Stimulated activated CD4-positive, alpha-beta T cell treated with anti-CD3 and anti-CD28 coated beads, Interleukin-1b, Interleukin-23, amount 100 ng/mL, for 1 hour (primary cell): ENCODE measurements around the gene PERCC1.

Experiments used
- DNase-seq, 2 donors: peaks; one replicate each; pipeline ENCODE4 v3.0.0-alpha.2; 2020; ENCODE audit warnings: low read depth in 2 of 2

The PERCC1 gene

DNA sequence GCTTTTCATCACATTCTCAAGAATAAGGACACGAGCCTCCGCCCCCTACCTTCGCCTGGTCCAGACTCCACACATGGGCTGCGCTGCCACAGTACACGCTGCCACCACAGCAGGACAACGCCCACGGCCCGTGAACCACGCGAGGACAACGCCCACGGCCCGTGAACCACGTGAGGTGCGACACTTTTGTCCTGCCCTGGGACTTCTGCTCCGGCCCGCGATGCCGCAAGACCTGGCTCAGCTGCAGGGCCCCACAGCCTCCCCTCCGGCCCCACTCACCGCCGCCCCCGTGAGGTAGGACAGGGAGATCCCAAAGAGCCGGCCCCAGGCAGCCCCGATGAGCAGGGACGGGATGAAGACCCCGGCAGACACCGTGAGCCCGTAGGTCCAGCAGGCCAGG lies 19.3 kb downstream of the PERCC1 start:
- DNase-seq, result no peak

DNA sequence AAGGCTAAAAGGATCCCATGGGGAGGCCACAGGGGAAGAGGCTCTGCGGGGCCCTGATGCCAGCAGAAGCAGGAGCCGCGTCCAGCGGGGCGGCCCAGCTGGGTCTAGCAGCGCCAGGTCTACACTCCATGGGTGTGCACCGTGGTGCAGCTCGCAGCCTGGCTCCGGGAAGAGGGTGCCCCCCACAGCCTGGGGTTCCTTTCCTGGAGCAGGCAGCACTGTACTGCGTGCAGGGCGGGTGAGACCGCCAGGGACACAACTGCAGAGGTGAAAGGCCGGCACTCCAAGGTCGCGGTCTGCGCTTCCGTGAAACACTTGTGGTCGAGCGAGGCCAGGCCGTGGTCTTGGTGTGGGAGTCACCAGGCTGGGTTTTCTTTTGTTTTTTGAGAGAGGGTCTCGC lies 20.0 kb downstream of the PERCC1 start:
- DNase-seq, result no peak

DNA sequence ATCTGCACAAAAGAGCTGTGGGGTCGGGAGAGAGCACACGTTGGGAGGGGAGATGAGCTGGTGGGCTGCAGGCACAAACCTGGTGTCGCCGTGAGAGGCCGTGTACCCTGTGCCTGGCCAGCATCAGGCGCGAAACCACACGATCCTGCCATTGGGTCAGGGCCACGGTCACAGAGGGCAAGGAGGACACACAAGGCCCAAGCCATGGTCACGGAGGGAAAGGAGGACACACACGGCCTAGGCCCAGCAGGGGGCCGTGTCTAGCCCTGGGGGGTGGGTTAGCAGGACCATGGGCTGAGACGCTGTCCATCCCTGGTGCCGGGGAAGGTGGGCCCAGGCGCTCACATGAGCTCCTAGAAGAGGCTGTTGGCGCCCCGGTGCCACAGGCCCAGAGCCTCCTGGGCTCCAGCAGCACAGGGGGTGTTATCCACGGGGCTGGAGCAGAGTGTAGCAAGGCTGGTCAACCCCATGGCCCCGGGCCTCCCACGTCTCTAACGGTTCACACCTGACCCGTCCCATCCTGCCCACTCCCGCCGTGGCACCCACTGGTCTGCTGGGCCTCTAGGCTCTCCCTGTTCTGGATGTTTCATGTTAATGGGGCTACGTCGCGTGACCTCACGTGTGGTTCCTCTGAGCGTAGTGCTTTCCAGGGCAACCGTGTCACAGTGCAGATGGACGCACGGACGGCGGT lies 21.0 kb downstream of the PERCC1 start:
- DNase-seq, result no peak

DNA sequence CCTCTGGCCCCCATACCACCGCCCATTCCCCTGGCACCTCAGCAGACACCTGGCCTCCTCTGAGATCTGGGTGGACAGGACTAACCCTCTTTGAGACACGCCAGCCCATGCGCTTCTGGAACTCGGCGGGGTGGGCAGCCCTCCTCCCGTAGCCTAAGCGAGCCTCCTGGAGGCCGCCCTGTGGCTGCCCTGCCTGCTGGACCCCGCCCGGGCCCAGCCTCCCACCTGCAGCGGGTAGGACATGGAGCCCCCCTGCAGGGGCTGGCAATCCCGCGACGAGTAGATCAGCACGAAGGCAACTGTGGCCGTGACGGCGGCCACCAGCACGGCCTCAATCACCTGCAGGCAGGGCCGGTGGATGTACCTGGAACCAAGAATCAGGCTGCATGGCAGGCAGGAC lies 21.7 kb downstream of the PERCC1 start:
- no peak for DNase-seq

DNA sequence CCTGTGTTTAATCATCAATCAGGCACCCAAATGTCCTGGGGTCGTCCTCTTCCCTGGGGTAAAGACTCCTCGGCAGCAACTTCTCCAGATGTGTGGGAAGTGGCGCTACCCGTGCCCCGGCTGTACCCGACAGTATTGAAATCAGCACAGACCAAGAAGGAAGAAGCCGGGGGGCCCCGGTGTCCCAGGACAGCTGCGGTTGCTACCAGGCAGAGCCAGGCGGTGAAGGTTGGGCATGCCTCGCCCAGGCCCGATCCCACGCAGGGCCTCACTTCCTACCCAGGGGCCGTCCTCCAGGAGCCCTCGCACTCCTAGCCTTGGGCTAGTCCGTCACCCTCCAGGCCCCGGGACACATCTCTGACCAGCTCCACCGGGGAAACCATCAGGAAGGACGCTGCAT lies 22.4 kb downstream of the PERCC1 start:
- no peak for DNase-seq

DNA sequence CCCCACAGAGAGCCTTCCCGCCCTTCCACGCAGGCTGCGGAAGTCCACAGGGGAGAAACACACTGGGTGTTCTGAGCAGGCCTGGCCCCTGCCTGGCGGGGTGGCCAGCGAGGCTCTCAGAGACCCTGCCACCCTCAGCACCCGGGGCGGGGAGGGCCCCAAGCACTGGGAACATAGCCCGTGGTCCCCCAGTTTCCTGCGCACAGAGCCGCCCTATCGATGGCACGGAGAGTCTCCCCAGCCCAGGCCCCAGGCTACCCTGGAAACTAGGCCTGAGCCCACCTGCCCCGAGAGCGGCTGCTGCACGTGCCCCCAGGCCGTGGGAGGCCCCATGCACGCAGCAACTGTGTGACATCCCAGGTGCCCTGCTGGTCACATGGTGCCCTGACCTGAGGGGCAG lies 23.7 kb downstream of the PERCC1 start:
- DNase-seq, result no peak

DNA sequence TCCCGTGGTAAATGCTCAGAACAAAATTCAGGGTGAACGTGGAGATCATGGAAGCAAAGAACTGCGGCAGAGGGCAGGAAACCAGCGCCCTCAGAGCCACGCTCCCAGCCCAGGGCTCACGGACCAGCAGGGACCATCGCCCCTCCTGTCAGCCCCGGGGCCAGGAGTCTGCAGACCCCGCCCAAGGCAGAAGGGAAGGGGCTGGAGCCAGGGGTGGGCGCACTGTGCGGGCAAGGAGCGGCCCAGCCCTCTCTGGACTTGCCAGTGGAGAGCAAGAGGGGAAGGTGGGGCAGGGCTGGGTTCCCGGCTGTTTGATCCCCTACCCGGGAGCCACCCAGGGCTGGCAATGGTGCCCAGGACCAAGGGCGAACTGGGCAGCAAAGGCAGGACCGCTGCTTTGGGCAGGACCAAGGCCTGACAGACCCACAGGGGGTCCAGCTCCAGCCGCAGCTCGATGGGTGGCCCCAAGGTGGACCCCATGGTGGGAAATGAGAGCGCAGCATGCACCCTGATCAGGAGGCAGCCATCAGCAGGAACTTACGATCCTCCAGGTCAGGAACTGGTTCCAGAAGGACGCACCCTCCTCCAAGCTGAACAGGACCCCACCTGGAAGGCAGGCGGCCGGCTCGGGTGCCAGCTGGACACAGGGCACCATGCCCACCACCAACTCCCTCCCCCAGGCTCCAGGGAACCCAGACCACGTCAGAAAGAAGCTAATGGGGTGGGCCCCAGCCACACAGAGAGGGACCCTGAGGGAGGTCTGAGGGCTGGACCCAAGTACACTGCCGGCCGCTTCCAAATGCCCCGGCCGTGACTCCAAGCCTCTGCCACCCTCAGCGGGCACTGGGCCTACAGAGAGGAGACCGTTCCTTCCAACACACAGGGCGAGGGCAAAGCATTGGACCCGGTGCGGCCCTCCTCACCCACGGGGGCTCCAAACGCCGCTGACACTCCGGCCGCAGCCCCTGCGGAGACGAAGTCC lies 24.6 kb downstream of the PERCC1 start:
- DNase-seq, result no peak

DNA sequence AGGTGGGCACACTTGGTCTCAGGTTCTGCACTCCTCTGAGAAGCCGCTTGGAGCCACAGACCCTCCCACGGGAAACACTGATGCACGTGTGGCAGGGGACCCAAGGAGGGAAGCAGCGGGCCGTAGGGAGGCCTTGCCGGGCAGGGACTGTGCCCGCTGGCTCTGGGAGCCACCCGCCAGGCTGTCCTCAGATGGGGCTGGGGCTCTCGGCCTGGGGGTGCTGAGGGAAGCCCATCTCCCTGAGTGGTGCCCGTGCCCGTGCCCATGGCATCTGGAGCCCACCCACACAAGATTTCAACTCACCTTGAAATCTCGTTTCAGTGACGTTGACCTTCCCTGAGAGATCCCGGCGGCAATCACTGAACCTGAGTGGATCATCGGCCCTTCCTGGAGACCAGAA lies 26.1 kb downstream of the PERCC1 start:
- DNase-seq, result no peak

DNA sequence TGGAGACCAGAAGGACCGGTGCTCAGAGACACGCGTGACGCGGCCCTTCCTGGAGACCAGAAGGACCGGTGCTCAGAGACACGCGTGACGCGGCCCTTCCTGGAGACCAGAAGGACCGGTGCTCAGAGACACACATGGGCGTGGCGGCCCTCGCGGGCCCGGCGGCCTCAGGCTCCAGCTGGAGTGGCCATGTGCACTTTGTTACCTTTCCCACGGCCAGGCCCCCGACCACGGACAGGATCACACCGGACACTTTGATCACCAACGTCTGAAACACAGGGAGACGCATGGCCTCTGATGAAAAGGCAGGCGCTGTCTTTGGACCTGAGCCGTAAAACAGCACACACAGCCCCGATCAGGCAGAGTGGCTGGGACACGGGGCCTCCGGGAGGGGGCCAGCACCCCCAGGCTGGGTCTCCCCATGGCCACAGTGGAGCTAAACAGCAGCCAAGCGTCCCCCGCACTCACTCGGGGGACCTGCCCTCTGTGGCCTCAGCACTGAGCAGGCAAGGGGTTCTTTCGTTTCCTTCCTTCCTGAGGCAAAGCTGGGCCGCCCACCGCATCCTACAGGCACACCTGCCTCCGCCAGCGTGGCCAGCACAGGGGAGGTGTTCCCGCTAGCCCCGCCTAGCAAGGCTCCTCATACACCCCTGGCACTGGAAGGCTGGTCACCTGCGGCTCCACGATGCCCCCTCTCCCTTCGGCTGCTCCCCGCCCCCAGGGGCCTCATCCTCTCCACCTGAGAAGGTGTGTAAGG lies 26.8 kb downstream of the PERCC1 start:
- DNase-seq, result no peak

DNA sequence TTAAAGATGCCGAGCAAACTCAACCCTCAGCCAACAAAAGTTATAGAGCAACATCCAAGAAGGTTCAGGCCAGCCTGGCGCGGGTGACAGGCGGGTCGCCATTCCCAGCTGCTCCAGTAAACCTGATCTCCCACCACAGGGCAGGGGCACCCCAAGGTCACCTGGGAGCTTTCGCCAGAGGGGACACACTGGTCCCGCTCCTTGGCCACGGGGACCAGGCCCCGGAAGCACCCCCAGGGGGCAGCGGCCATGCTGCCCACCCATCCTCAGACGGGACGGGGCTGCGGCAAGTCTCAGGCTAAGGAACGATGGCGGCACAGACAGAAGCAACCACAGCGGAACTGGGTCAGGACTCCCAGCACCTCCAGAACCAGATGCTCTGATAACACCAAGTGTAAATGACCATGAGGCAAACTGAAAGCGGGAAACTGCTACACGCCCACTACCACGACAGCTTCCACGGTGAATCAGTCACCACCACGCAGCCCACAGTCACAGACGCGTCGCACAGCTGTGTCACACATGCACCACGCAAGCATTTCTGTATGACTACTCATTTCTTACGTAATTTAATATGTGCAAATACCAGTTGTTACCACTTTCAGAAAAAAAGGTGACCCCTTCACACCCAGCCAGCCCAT lies 27.6 kb downstream of the PERCC1 start:
- no peak for DNase-seq

DNA sequence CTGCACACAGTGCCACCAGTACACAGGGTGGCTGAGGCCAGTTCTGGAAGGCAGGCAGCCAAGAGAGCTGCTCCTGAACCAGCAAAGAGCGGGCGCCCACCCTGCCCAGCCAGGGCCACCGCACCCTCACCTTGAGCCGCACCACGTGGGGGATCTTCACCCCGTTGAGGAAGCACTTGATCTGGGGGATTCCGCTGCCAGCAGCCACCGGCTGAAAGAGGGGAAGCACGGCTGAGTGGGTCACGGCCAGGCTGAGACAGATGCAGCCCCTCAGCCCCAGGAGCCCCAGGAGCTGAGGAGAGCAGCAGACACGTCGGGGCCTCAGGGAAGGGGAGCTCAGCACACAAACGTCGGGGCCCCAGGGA lies 28.1 kb downstream of the PERCC1 start:
- DNase-seq, result no peak

DNA sequence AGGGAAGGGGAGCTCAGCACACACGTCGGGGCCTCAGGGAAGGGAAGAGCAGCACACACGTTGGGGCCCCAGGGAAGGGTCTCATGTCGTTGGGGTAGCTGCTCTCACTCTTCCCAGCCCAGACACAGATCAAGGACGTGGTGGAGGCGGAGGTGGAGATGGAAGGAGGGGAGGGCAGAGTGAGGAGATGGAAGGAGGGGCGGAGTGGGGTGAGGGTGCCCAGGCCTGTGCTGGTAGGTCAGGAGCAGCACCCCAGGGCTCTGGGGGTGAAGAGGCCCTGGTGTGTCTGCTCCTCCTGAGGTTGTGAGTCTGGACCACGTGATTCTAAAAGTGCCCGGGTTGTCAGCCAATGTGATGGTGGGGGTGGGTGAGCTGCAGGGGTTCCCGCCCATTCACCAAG lies 29.1 kb downstream of the PERCC1 start:
- DNase-seq, result no peak

DNA sequence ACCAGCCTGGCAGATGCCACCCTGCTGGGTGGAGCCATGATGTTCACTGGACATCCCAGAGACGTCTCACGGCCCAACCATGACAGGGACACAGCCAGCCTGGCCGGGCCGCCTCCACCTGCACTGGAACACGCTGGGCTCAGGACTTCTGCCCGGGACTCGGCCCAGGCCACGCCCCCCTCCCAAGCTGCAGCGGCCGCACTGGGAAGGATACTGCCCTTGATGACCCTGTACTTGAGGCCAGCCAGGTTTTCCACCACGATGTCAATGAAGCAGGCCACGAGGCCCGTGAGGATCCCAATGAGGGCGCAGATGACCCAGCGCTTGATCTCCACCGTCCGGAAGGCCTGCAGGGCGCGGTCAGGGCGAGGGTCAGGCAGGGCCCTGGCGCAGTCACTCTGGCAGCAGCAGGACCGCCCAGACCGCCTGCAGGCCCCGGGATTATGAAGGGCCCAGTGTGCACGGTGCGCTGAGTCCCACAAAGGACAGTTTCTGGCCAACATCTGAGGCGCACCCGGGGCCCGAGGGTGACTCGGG lies 29.8 kb downstream of the PERCC1 start:
- DNase-seq, result no peak

DNA sequence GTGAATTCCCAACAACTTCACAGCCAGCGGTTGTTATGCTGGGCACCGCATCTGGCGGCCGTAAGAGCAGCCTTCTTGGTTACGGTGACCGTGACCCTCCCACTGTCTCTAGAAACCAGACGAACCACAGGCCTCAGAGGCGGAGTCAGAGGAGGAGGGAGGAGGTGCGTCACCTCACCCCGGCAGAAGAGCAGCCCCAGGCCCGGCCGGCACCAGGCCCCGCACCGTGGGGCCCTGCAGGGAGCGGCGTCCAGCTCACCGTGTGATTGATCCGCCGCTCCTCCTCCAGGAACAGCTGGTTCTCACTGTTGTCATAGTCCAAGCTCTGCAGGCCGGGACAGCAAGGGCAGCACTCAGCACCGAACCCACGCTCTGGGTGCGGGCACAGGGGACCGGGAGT lies 30.3 kb downstream of the PERCC1 start:
- DNase-seq, result no peak

DNA sequence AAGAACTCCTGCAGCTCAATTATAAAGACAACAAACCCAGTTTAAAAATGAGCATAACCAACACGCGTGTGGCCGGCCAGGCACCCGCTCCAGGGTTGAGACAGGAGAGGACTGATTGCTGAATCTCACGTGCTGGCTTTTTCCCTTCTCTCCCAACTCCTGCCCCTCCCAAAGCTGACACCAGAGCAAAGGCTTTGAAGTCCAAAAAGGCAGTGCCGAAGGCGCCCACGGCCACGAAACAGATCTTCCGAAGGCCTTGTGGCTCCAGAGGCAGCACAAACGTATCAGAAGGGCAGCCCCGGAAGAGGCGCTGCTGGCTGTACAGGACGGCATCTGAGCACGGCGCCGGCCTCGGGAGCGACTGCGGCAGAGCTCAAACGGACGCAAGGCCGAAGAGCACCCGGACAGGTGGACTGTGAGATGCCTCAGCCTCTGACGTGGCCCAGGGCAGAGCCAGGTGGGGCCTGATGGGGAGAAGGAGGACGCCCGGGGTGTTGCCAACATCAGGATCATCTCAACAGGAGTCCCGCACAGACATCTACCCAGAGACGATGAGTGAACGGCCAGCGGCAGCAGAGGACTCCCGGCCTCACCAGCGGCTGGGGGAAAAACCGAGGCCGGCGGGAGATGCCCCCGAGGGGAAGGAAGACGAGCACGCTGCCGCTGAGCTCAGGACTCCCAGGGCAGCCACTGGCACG lies 33.5 kb downstream of the PERCC1 start:
- DNase-seq, result no peak

DNA sequence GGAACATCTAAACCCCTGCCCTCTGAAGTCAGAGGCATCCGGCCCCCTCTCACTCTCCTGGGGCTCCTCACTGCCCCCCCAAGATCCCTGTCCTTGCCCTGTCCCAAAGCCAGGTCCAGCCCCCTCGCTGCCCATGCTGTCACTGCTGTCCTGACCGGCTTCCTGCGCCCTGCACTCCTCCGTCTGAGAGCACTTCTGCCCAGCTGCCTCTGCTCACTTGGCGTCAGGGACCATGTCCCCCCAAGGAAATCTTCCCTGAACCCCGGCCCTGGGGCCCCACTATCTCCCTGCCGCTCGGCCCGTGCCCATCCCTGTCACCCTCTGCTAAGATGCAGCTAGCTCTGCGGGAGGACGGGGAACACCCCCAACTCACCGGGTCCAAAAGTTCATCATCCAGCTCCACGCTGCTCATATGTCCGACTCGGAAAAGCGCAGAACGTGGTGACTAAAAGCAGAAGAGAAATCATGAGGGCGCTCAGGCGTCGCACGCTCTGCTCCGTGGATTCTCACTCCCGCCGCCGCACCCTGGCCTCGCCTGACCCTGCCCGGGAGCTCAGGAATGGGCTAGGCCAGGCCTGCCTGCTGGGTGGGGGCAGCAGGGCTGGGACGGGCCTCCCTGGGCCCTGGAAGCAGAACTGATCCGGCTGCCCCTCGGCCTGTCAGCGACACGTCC lies 34.2 kb downstream of the PERCC1 start:
- DNase-seq, result no peak

DNA sequence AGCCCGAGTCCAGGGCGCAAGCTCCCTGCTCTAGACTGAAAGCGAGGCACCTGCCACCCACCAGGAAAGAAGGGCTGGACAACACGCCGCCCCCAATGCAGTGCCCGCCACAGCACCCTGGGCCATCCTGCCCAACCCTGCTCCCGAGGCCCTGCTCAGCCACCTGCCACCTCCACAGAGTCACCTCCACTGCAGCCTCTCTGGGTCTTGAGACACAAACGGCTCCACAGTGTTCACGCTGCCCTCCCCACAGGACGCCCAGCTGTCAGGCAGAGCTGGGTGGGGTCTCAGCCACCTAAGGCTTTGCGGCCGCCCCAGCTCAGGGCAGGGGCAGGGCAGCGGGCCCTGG lies 34.7 kb downstream of the PERCC1 start:
- no peak for DNase-seq

DNA sequence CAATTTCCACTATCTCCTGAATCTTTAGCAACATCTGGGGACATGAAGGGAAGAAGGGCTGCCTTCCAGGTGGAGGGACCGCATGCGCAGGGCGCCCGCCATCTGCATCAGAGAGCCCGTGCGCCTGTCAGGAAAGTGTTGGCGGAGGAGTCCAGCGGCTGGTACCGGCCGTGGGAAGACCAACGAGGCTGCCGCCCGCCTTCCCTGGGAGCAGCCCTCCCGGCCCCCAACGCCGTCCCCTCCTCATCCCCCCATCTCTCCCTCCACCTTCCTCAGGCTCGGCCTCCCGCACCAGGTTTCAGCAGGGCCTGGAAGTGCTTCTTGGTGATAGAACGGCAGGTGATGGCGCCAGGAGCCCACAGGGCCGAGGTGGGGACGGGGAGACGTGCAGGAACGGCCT lies 35.2 kb downstream of the PERCC1 start:
- no peak for DNase-seq

DNA sequence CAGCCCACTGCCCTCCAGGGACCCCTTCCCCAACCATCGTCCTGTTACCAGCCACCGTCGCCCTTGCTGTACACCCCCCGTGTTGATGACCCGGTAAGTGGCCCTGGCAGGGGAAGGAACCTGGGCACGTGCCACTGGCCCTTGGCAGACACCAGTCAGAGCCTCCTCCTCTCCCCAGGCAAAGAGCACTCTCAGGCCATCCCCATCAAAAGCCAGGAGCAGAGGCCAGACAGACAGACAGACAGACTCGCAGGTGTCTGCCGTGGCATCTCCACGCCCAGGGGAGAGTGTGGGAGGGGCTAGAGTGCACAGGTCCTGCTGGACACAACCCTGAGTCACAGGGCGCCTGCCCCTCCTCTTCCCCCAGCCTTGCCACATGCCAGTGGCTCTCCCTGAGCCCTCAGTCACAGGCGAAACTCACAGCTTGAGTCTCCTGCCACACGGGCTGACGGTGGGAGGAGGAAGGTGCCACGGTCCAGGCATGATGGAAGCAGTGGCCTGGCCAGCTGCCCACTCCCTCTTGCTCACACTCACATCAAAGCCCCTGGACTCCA lies 36.2 kb downstream of the PERCC1 start:
- no peak for DNase-seq

DNA sequence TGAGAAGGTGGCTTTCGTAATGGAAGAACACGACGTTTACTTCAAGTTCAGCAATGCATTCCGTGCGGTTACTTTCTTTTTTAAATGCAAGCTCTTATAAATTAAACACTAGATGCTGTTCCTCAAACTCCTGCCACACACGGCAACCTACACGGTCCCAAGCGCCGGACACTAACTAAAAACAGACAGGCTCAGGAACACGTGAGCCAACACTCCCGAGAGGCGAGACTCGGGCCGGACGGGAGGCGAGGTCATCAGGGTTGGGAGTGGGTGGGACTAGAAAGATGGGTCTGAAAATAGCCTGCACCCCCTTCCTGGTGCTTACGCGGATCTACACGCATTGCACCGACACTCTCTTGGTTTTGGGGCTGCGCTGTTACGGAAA lies 37.5 kb downstream of the PERCC1 start:
- DNase-seq, result no peak
